Colonic mucosa (tissue), 4 donors: ENCODE measurements around the gene PDZD2. TPM values are rescaled to one million over a fixed set of nuclear protein-coding genes. Genes with fewer than 3 reads are reported as not detected.

Source experiments
- DNase-seq: peaks from one replicate; pipeline ENCODE4 v3.0.0-alpha.2; 2020
- H3K27ac ChIP-seq: fragments of 200-600 bp; one replicate; pipeline ENCODE4 v1.8.0; 2021
- H3K27me3 ChIP-seq: fragments of 200-600 bp; one replicate; pipeline ENCODE4 v1.8.0; 2021
- H3K36me3 ChIP-seq: fragments of 200-600 bp; one replicate; pipeline ENCODE4 v1.8.0; 2021
- H3K4me1 ChIP-seq: fragments of 200-600 bp; one replicate; pipeline ENCODE4 v1.8.0; 2021; ENCODE audit warnings: mild to moderate bottlenecking
- H3K4me3 ChIP-seq: fragments of 200-600 bp; one replicate; pipeline ENCODE4 v1.8.0; 2021
- H3K9ac ChIP-seq, 2 donors: one replicate each; pipeline ENCODE4 v1.7.0; 2013; ENCODE audit warnings: control low read depth in 2 of 2, low read depth in 2 of 2, low read length in 2 of 2
- H3K9me3 ChIP-seq: fragments of 200-600 bp; one replicate; pipeline ENCODE4 v1.8.0; 2021
- intact Hi-C: fragments of 100-400 bp; cut with DNase I; formaldehyde crosslinking; loops from one replicate; pipeline ENCODE4 v1.14.1; 2022
- total RNA-seq, 2 donors: library from RNA; stranded (reverse); fragmentation: NEBNext Ultra II Directional in 1 of 2; extraction: Animal tissue kit (Norgen Biotek cat#: 25700) in 1 of 2; gene quantifications; one replicate each; pipeline ENCODE4 v1.2.1, GENCODE V29; 2021
- TF ChIP-seq, protein P1 (sequence below): fragments of 200-600 bp; IDR thresholded peaks from one replicate; pipeline ENCODE4 v1.8.0; 2022; ENCODE audit warnings: antibody characterized with exemption, mild to moderate bottlenecking
- donor health status: healthy.
- donor health status: DM: no; HTN: no; CAD: no.
- donor health status: DM: no; HTN: no; CAD: no.

PDZD2 gene
- total RNA-seq, 2 donors from 2014 or later = 1.8 to 2.3 TPM

DNA sequence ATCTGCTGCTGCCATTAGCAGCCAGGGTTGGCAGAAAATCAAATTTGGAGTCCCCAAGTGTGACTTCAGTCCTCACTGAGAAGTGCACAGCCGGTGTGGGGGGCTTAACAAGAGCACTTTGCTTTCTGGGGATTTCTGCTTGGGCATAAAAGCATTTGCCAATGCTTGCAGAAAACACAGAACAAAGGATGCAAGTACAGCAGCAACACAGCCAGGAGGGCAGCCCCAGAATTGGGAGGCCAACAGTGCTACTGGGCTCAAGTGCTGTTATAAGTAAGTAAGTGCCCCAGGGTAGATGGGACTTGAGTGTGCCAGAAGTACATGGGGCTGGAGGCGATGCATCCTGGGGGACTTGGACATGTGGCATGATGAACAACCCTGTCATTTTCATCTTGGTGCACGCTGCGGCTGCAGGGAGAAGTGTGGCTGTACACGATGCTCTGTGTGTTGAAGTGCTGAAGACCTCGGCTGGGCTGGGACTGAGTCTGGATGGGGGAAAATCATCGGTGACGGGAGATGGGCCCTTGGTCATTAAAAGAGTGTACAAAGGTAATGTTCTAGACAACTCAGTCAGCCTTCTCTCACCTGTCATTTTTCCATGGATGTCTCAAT, 461.9 kb downstream of the PDZD2 start:
- TF ChIP-seq, protein P1, sequence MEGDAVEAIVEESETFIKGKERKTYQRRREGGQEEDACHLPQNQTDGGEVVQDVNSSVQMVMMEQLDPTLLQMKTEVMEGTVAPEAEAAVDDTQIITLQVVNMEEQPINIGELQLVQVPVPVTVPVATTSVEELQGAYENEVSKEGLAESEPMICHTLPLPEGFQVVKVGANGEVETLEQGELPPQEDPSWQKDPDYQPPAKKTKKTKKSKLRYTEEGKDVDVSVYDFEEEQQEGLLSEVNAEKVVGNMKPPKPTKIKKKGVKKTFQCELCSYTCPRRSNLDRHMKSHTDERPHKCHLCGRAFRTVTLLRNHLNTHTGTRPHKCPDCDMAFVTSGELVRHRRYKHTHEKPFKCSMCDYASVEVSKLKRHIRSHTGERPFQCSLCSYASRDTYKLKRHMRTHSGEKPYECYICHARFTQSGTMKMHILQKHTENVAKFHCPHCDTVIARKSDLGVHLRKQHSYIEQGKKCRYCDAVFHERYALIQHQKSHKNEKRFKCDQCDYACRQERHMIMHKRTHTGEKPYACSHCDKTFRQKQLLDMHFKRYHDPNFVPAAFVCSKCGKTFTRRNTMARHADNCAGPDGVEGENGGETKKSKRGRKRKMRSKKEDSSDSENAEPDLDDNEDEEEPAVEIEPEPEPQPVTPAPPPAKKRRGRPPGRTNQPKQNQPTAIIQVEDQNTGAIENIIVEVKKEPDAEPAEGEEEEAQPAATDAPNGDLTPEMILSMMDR = no peak
- H3K27ac ChIP-seq = no peak overlapping the region
- intact Hi-C loops = no loop called here
- H3K4me1 ChIP-seq = no peaks in the 10 kb centered on the region
- DNase-seq = no peak
- no peak overlapping the region for H3K9ac ChIP-seq
- H3K9me3 ChIP-seq = no peaks in the 10 kb centered on the region
- peaks cover 14% of the 10 kb centered on the region for H3K36me3 ChIP-seq
- no peak overlapping the region for H3K4me3 ChIP-seq
- H3K27me3 ChIP-seq = no peaks in the 10 kb centered on the region

DNA sequence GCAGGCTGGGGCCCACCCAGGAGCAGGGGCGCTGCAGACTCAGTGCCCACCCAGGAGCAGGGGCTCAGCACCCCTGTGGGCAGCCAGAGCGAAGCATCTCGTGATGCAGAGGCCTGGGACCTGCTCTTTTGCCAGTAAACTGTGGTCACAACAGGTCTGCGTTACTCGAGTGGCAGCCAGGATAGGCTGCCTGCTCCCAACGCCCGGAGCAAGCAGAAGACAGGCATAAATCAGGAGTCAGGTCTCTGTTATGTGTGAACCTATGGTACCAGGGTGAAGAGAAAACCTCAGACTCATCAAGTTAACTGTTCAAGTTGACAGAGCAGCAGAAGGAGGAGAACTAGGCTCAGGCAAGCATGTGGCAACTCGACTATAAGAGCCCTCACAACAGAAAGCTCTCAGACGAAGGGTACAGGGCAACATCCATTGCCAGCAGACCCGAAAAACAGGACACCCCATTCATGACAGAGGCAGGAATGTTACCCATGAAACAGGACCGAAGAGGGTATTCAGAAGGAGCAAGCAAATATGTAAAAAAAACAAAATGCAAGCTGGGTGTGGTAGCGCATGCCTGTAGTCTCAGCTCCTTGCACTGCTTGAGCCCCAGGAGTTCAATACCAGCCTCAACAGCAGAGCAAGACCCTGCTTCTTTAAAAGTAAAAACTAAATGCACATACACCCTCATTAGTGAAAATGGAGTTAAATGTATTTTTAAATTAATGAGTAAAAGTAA, 463.5 kb downstream of the PDZD2 start:
- Histone ChIP-seq H3K9ac (no peak overlapping the region), H3K36me3 (peaks cover 14% of the 10 kb centered on the region), H3K27ac (no peak overlapping the region), H3K27me3 (no peaks in the 10 kb centered on the region), H3K4me1 (no peaks in the 10 kb centered on the region), H3K4me3 (no peak overlapping the region), H3K9me3 (no peaks in the 10 kb centered on the region)
- intact Hi-C loops = no loop called here
- no peak for DNase-seq
- TF ChIP-seq, protein P1 = no peak

DNA sequence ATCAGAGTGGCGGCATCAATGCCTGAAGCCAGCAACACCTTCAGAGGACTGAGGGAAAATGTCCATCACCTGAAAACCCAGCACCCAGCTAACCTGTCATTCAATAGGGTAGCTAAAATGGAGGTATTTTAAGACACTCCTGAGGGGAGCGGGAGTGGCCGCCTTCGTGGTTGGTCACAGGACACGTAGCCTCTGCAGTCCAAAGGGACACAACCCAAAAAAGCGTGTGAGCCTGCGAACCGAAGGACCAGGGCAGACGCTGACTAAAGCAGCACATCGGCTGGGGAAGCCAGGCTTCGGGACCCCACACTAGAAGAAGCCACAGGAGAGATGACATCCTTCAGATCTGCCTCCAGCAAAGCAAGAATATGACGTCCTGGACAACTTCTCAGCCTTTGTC, 464.6 kb downstream of the PDZD2 start:
- H3K9ac ChIP-seq = no peak overlapping the region
- H3K9me3 ChIP-seq = no peaks in the 10 kb centered on the region
- H3K36me3 ChIP-seq = peaks cover 14% of the 10 kb centered on the region
- TF ChIP-seq, protein P1 = no peak
- no peak overlapping the region for H3K4me3 ChIP-seq
- H3K27me3 ChIP-seq = no peaks in the 10 kb centered on the region
- intact Hi-C loops = no loop called here
- no peak overlapping the region for H3K27ac ChIP-seq
- no peaks in the 10 kb centered on the region for H3K4me1 ChIP-seq
- DNase-seq = no peak

DNA sequence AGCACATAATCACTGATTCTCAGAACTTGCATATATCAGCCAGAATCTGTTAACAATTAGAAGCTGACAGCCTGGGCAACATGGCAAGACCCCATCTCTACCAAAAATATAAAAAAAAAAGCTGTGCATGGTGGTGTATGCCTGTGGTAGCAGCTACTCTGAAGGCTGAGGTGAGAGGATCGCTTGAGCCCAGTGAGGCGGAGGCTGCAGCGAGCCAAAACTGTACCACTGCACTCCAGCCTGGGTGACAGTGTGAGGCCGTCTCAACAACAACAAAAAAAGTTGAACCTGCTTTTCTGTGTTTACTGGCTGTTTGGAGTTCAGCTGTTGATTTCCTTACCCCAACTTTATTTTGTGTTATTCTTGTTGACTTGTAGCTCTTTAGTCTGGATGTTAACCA, 468.4 kb downstream of the PDZD2 start:
- DNase-seq = no peak
- Histone ChIP-seq H3K9ac (no peak overlapping the region), H3K4me1 (no peaks in the 10 kb centered on the region), H3K4me3 (no peak overlapping the region), H3K36me3 (peaks cover 11% of the 10 kb centered on the region), H3K9me3 (no peaks in the 10 kb centered on the region), H3K27ac (no peak overlapping the region), H3K27me3 (no peaks in the 10 kb centered on the region)
- intact Hi-C loops = no loop called here
- TF ChIP-seq, protein P1 = no peak

DNA sequence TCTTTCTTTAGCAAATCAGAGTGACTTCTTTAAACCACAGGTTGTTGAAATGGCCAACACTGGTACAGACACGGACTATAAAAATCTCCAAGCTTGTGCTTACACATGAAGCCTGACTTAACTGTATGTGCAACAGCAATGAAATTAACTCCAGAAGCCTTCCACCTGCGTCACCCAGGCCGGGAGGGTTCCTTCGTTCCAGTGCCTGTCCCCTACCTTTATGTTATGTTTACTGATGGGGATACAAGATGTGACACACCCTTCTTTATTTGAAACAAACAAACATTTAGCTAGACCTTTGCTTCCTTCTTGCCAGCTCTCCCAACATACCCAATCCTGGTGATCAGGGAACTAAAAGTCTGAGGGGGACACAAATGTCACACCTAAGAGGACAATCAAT, 469.2 kb downstream of the PDZD2 start:
- H3K27me3 ChIP-seq = no peaks in the 10 kb centered on the region
- TF ChIP-seq, protein P1 = no peak
- no peak overlapping the region for H3K9ac ChIP-seq
- intact Hi-C loops = no loop called here
- H3K27ac ChIP-seq = no peak overlapping the region
- no peak overlapping the region for H3K4me3 ChIP-seq
- H3K9me3 ChIP-seq = no peaks in the 10 kb centered on the region
- no peak for DNase-seq
- no peaks in the 10 kb centered on the region for H3K4me1 ChIP-seq
- peaks cover 11% of the 10 kb centered on the region for H3K36me3 ChIP-seq
